Activated CD4-positive, alpha-beta T cell treated with anti-CD3 and anti-CD28 coated beads, Interleukin-2, amount 50 U/mL, for 48 hours (primary cell): ENCODE results near the gene CABP2.

Experiments used
- DNase-seq, 2 experiments: peaks; one replicate each; pipeline ENCODE4 v3.0.0-alpha.2; 2020

CABP2 gene

DNA sequence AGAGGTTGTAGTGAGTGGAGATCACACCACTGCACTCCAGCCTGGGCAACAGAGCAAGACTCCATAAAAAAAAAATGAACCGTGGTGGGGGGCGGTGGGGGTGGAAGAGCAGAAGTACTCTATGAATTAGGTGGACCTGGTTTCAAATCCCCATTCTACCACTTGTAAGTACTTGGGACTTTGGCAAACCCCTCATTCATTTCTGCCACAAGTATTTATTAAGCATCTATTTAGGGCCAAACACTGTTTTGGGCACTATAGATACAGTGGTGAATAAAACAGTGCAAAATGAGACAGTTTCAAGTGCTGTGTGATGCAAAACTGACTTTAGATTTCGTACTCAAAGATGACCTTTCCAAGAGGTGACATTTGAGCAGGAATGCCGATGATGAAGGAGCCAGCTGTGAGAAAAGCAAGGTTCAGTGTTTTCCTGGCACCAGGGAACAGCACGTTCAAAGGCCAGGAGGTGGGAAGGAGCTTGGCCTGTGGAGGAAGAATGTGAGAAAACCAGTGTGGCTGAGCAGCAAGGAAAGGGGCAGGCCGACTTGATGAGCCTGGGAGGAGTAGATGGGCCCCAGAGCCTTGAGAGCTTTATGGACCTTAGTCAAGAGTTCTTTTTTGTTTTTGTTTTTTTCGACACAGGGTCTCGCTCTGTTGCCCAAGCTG is 52.8 kb downstream of the CABP2 start:
- DNase-seq: no peak

DNA sequence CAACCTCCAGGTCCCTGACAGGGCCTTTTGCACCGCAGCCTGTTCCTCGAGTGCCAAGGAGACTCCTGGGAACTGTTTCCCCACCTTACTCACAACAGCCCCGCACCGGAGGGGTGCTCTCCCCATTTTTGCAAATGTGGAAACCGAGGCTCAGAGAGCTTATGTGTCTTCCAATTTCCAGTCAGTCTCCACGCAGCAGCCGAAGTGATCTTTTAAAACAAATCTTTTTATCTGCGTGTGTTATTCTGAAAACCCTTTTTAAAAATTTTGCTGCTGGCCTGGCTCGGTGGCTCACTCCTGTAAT is 53.8 kb downstream of the CABP2 start:
- no peak for DNase-seq
